VCaP (cell line): ENCODE measurements around the gene CABP7.
A peak's percentile ranks its signal among the peaks of the same experiment; 100 is the strongest.

Experiments
- H3K27ac ChIP-seq: fragments of 450-650 bp; 2 replicates; pipeline ENCODE4 v1.5.1; 2017
- CTCF ChIP-seq: fragments of 450-650 bp; conservative IDR thresholded peaks from 2 replicates; pipeline ENCODE4 v1.5.1; 2017; ENCODE audit warnings: mild to moderate bottlenecking, moderate library complexity

Gene CABP7

GRCh38 chr22:29717789-29718188 is 2.0 kb upstream of the CABP7 start:
- TF ChIP-seq CTCF: no peak
- H3K27ac ChIP-seq: no peak overlapping the region

GRCh38 chr22:29718949-29719898 is 579 bp upstream of the CABP7 start:
- TF ChIP-seq CTCF: no peak
- no peak overlapping the region for H3K27ac ChIP-seq

GRCh38 chr22:29720811-29721323 is 1.1 kb downstream of the CABP7 start:
- peak; percentile 12; the same call in 1 of the 2 replicates for TF ChIP-seq CTCF
- peak overlapping the region; percentile 27; the same call in 1 of the 2 replicates for H3K27ac ChIP-seq

- H3K27ac ChIP-seq: no peak overlapping the region
- no peak for TF ChIP-seq CTCF
Measured at GRCh38 chr22:29722151-29722550, 2.3 kb downstream of the CABP7 start.

- H3K27ac ChIP-seq: no peak overlapping the region
- TF ChIP-seq CTCF: no peak
Measured at GRCh38 chr22:29722587-29722986, 2.8 kb downstream of the CABP7 start.

GRCh38 chr22:29723766-29724165 is 4.0 kb downstream of the CABP7 start:
- no peak for TF ChIP-seq CTCF
- H3K27ac ChIP-seq: no peak overlapping the region

GRCh38 chr22:29724843-29725242 is 5.0 kb downstream of the CABP7 start:
- TF ChIP-seq CTCF: no peak

More at GRCh38 chr22:29724843-29725242, 5.0 kb downstream of the CABP7 start:
- no peak overlapping the region for H3K27ac ChIP-seq
